Neural cell (in vitro differentiated cells): Measurements from ENCODE around the gene PPP1R12C.

Source experiments
- EP300 ChIP-seq: fragments of 450-650 bp; conservative IDR thresholded peaks from 2 replicates; pipeline ENCODE4 v1.6.1; 2014; ENCODE audit warnings: antibody characterized with exemption, mild to moderate bottlenecking, moderate library complexity; ENCODE audit not compliant: poor library complexity, severe bottlenecking
- MXI1 ChIP-seq: fragments of 450-650 bp; conservative IDR thresholded peaks from 2 replicates; pipeline ENCODE4 v1.6.1; 2014; ENCODE audit warnings: antibody characterized with exemption, mild to moderate bottlenecking; ENCODE audit not compliant: poor library complexity, severe bottlenecking
- RAD21 ChIP-seq: fragments of 450-650 bp; conservative IDR thresholded peaks from 2 replicates; pipeline ENCODE4 v1.6.1; 2014; ENCODE audit warnings: antibody characterized with exemption, mild to moderate bottlenecking, moderate library complexity
- TF ChIP-seq, protein P1 (sequence below): fragments of 450-650 bp; IDR thresholded peaks from 2 replicates; pipeline ENCODE4 v1.5.1; 2014; ENCODE audit warnings: antibody characterized with exemption, mild to moderate bottlenecking, moderate library complexity; ENCODE audit not compliant: poor library complexity, severe bottlenecking
- TF ChIP-seq, protein P2 (sequence below): IDR thresholded peaks from 2 replicates; pipeline ENCODE4 v1.6.1; 2012; ENCODE audit warnings: borderline replicate concordance

DNA sequence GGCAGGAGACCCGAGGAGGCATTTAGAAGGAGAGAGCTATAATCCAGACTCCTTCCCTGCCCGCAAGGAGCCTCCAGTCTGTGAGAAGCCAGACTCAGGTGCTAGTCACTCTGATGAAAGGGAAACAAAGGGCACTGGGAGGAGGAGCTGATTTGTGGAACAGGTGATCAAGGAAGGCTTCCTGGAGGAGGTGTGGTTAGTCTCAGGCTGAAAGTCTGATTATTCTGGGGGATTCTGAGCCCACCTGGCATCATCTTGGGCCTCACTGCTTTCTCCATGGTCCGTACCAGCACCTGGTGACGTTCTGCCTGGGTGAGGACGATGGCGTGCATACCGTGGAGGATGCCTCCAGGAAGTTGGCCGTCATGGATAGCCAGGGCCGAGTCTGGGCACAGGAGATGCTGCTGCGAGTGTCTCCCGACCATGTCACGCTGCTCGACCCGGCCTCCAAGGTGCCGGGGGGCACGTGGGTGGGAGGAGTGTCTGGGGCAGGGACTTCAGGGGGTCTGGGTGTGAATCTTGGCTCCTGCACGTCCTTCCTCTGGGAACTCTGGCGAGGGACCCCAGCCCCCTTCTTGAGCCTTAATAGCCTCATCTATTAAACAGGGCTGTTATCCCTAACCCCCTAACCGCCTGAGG is 37.9 kb downstream of the PPP1R12C start:
- TF ChIP-seq RAD21, result no peak
- TF ChIP-seq, protein P1, sequence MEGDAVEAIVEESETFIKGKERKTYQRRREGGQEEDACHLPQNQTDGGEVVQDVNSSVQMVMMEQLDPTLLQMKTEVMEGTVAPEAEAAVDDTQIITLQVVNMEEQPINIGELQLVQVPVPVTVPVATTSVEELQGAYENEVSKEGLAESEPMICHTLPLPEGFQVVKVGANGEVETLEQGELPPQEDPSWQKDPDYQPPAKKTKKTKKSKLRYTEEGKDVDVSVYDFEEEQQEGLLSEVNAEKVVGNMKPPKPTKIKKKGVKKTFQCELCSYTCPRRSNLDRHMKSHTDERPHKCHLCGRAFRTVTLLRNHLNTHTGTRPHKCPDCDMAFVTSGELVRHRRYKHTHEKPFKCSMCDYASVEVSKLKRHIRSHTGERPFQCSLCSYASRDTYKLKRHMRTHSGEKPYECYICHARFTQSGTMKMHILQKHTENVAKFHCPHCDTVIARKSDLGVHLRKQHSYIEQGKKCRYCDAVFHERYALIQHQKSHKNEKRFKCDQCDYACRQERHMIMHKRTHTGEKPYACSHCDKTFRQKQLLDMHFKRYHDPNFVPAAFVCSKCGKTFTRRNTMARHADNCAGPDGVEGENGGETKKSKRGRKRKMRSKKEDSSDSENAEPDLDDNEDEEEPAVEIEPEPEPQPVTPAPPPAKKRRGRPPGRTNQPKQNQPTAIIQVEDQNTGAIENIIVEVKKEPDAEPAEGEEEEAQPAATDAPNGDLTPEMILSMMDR, result no peak
- TF ChIP-seq EP300, result no peak
- TF ChIP-seq, protein P2, sequence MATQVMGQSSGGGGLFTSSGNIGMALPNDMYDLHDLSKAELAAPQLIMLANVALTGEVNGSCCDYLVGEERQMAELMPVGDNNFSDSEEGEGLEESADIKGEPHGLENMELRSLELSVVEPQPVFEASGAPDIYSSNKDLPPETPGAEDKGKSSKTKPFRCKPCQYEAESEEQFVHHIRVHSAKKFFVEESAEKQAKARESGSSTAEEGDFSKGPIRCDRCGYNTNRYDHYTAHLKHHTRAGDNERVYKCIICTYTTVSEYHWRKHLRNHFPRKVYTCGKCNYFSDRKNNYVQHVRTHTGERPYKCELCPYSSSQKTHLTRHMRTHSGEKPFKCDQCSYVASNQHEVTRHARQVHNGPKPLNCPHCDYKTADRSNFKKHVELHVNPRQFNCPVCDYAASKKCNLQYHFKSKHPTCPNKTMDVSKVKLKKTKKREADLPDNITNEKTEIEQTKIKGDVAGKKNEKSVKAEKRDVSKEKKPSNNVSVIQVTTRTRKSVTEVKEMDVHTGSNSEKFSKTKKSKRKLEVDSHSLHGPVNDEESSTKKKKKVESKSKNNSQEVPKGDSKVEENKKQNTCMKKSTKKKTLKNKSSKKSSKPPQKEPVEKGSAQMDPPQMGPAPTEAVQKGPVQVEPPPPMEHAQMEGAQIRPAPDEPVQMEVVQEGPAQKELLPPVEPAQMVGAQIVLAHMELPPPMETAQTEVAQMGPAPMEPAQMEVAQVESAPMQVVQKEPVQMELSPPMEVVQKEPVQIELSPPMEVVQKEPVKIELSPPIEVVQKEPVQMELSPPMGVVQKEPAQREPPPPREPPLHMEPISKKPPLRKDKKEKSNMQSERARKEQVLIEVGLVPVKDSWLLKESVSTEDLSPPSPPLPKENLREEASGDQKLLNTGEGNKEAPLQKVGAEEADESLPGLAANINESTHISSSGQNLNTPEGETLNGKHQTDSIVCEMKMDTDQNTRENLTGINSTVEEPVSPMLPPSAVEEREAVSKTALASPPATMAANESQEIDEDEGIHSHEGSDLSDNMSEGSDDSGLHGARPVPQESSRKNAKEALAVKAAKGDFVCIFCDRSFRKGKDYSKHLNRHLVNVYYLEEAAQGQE, result no peak
- TF ChIP-seq MXI1, result no peak
